Astrocyte (in vitro differentiated cells and primary cell): ENCODE results near the gene RAPGEF2.

ENCODE experiments used
- EZH2 ChIP-seq: IDR thresholded peaks from 2 replicates; pipeline ENCODE4 v1.6.1; 2012; ENCODE audit warnings: mild to moderate bottlenecking, low read length, inconsistent platforms; ENCODE audit not compliant: insufficient read depth
- TF ChIP-seq, protein P1 (sequence below): IDR thresholded peaks from 2 replicates; pipeline ENCODE4 v1.5.1; 2011; ENCODE audit warnings: low read depth, mild to moderate bottlenecking, inconsistent platforms, low read length, moderate library complexity; ENCODE audit not compliant: insufficient read depth

- TF ChIP-seq, protein P1, sequence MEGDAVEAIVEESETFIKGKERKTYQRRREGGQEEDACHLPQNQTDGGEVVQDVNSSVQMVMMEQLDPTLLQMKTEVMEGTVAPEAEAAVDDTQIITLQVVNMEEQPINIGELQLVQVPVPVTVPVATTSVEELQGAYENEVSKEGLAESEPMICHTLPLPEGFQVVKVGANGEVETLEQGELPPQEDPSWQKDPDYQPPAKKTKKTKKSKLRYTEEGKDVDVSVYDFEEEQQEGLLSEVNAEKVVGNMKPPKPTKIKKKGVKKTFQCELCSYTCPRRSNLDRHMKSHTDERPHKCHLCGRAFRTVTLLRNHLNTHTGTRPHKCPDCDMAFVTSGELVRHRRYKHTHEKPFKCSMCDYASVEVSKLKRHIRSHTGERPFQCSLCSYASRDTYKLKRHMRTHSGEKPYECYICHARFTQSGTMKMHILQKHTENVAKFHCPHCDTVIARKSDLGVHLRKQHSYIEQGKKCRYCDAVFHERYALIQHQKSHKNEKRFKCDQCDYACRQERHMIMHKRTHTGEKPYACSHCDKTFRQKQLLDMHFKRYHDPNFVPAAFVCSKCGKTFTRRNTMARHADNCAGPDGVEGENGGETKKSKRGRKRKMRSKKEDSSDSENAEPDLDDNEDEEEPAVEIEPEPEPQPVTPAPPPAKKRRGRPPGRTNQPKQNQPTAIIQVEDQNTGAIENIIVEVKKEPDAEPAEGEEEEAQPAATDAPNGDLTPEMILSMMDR, result no peak
- TF ChIP-seq EZH2, result no peak
Observed at GRCh38 chr4:159368320-159368719, 265.4 kb downstream of the RAPGEF2 start.
